ENCODE data around the gene H6PD. TPM values are rescaled to one million over a fixed set of nuclear protein-coding genes. Genes with fewer than 3 reads are reported as not detected.
A peak's percentile ranks its signal among the peaks of the same experiment; 100 is the strongest.

H6PD gene
- total RNA-seq, 4 donors from 2014 or later = 37.3 to 65.1 (median 44.4) TPM

DNA sequence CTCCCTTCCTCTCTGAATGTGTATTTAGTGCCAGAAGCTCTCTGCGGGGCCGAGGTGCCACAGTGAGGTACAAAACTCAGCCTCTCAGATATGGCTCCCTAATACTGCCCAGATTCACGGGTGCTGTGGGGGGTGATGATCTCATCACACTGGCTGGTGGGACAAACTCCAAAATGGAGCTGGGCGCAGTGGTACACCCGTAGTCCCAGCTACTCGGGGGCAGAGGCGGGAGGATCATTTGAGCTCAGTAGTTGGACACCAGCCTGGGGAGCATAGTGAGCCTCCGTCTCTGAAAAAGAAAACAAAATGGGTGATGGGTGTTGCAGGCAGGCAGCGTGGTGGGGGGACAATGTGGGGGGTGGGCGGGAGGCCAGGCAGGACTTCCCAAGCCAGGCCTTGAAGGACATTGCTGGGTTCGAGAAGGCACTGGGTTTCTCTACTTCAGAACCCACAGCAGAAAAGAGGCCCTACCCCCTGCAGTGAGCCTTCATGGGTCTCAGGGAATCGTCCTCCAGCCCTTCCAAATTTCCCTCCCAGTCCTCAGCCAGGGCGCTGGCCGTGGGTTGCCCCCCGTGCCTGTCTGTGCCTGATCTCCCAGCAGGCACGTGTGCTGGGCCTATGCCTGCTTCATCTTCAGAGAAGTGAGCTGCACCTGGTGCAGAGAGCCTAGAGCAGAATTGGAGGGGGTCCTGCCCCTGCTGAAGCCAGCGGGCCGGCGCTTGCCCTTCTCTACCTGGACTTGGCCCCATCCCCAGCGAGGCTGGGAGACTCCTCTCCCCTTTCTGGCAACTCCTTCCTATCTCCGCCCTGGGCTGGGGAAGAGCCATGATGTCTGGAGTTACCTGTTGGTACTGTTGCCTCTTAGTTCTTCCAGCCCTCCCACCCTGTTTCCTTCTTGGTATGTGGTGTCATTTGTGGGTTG lies 14.0 kb downstream of the H6PD start:
- peaks cover 0 to 10% of the 10 kb centered on the region in 2 donors for H3K36me3 ChIP-seq
- H3K27ac ChIP-seq = peak overlapping the region; percentile 86 to 99 (median 92)
- intact Hi-C loops (cut with DNase I; ENCODE audit: low total_unique reads) = no loop called here

DNA sequence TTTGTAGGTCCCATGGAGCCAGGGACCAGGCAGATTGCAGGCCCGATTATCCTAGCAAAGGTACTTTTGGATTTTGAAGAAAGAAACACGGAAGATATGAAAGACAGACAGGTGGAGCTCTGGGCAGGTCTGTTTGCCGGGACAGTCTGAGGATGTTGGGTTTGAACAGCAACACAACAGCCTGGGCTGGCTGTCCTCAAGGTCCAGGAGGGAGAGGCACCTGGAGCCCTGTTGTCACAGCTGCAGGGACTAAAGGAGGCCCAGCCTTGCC lies 14.6 kb downstream of the H6PD start:
- ATAC-seq (no peak), DNase-seq (no peak)
- intact Hi-C loops (cut with DNase I; ENCODE audit: low total_unique reads) (no loop called here), in situ Hi-C loops (cut with MboI; ENCODE audit: low sequenced_read_pairs in 4 of 4) (no loop called here)
- H3K36me3 ChIP-seq = peaks cover 0 to 10% of the 10 kb centered on the region in 2 donors
- no peaks in the 10 kb centered on the region for H3K9me3 ChIP-seq
- H3K27me3 ChIP-seq = no peaks in the 10 kb centered on the region
- H3K4me3 ChIP-seq = peak overlapping the region in 1 of 4 donors; percentile 35
- TF ChIP-seq POLR2A (IDR thresholded peaks at IDR 0.05) (no peak), CTCF (IDR thresholded peaks at IDR 0.05 in 4 of 5, conservative IDR thresholded peaks at IDR 0.05 in 1 of 5) (no peak)
- peak overlapping the region; percentile 86 to 99 (median 92) for H3K27ac ChIP-seq
- H3K4me1 ChIP-seq = peaks cover 94 to 98% of the 10 kb centered on the region in 2 donors

More for the DNA sequence above, 14.0 kb downstream of the H6PD start:
- H3K9me3 ChIP-seq = no peaks in the 10 kb centered on the region
- peak overlapping the region in 2 of 4 donors; percentile 18 to 35 for H3K4me3 ChIP-seq
- DNase-seq (peak; percentile 28 to 66), ATAC-seq (peak in 1 of 2 donors; percentile 4)
- in situ Hi-C loops (cut with MboI; ENCODE audit: low sequenced_read_pairs in 4 of 4) = no loop called here
- no peaks in the 10 kb centered on the region for H3K27me3 ChIP-seq
- H3K4me1 ChIP-seq = peaks cover 94 to 98% of the 10 kb centered on the region in 2 donors
- TF ChIP-seq POLR2A (IDR thresholded peaks at IDR 0.05) (no peak), CTCF (IDR thresholded peaks at IDR 0.05 in 4 of 5, conservative IDR thresholded peaks at IDR 0.05 in 1 of 5) (no peak)

DNA sequence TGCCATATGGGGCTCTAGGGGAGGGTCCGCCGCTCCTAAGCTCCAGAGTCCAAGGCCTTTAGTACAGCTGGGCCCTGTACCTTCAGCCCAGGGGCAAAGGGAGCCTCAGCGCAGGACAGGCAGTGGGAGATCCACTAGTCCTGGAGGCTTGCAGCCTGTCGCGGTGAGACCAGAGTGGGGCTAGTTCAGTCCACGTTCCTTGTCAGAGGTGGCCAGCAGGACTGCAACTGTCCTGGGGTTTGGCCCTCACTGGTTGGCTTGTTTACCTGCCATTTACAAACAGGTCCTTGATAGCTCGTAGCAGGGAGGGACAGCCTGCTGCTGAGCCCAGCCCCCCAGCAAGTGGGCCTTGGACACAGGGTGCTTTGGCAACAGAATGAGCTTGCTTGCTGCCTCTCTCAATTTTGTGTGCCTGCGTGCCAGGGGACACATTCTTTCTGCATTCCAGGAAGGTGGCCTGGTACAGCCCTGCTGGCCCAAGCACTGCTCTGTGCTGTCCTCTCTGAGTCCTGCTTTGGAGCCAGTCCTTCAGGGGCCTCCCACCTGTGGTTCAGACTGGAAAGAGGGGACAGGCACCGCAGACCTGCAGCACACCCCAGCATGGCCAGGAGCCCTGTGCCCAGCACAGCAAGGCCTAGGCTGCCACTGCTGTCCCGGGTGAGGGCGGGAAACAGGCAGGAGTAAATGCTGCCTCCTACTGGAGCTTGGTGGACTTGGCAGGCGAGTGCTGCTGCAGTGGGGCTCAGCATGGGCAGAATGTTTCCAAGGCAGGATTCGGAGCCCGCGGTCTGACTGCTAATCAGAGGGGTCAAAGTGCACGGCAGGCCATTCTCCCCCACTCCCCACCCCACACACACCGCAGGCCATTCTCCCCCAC lies 15.2 kb downstream of the H6PD start:
- TF ChIP-seq CTCF (IDR thresholded peaks at IDR 0.05 in 4 of 5, conservative IDR thresholded peaks at IDR 0.05 in 1 of 5) (peak in 4 of 5 experiments; percentile 46 to 84 (median 78)), POLR2A (IDR thresholded peaks at IDR 0.05) (peak in 1 of 2 donors; percentile 13)
- intact Hi-C loops (cut with DNase I; ENCODE audit: low total_unique reads) = loop anchor here (1.0 to 10.0 kb wide), 2 partner anchors 15 to 965 kb away; partner anchors contain the start of genes H6PD and KIF1B
- no peaks in the 10 kb centered on the region for H3K27me3 ChIP-seq
- H3K4me3 ChIP-seq = peak overlapping the region in 3 of 4 donors; percentile 2 to 39 (median 35)
- peak overlapping the region; percentile 86 to 99 (median 92) for H3K27ac ChIP-seq
- in situ Hi-C loops (cut with MboI; ENCODE audit: low sequenced_read_pairs in 4 of 4) = no loop called here
- ATAC-seq = peak; percentile 21 to 22
- peaks cover 0 to 10% of the 10 kb centered on the region in 2 donors for H3K36me3 ChIP-seq
- peak; percentile 79 to 90 for DNase-seq
- no peaks in the 10 kb centered on the region for H3K9me3 ChIP-seq
- H3K4me1 ChIP-seq = peaks cover 88 to 94% of the 10 kb centered on the region in 2 donors

DNA sequence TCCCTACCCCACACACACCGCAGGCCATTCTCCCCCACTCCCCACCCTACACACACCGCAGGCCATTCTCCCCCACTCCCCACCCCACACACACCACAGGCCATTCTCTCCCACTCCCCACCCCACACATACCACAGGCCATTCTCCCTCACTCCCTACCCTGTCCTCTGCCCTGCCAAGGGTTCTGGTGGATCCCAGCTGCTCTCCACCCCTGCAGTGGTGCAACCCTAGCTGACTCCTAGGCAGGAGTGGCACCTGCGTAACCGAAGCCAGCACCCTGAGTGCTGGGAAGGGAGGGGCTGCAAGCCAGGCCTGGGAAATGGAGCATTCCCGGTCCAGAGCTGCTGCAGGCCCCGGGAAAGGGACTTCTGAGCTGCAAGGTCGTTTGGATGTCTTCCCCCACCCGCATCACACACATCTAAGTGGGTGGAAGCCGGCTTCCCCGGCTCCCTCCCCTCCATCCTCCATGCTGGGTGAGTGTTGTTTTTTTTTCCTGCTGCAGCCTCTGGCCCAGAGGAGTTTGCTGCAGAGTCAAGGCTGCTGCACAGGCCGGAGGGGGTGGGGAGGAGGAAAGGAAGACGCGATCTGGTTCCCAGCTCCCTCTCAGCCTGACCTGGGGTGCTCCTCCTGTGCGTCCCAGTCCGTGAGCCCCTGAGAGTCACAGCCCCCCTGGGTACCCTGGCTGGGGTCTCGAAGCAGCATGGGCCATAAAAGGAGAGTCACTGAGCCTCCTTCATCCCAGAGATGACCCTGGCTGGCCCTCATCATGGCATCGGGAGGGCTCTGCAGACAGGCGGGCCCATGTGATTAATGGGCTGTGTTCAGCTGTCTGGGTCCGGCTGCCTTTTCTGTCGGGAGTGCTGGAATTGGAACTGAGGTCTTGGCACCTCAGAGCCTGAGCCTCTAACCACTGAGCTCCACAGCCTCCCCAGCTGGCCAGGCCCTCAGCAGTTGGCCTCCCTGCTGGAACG lies 16.1 kb downstream of the H6PD start:
- H3K4me1 ChIP-seq = peaks cover 81 to 85% of the 10 kb centered on the region in 2 donors
- peak overlapping the region; percentile 1 to 39 (median 28) for H3K4me3 ChIP-seq
- in situ Hi-C loops (cut with MboI; ENCODE audit: low sequenced_read_pairs in 4 of 4) = no loop called here

More for the DNA sequence above, 16.1 kb downstream of the H6PD start:
- no peaks in the 10 kb centered on the region for H3K27me3 ChIP-seq
- peaks cover 0 to 10% of the 10 kb centered on the region in 2 donors for H3K36me3 ChIP-seq
- intact Hi-C loops (cut with DNase I; ENCODE audit: low total_unique reads) = loop anchor here (1.0 to 10.0 kb wide), 2 partner anchors 16 to 964 kb away; partner anchors contain the start of genes H6PD and KIF1B
- peak; percentile 68 to 88 for DNase-seq
- peak in 1 of 2 donors; percentile 32 for TF ChIP-seq POLR2A (IDR thresholded peaks at IDR 0.05)
- TF ChIP-seq CTCF (IDR thresholded peaks at IDR 0.05 in 4 of 5, conservative IDR thresholded peaks at IDR 0.05 in 1 of 5) = no peak
- H3K9me3 ChIP-seq = no peaks in the 10 kb centered on the region
- ATAC-seq = peak; percentile 7 to 39
- H3K27ac ChIP-seq = peak overlapping the region; percentile 86 to 99 (median 92)

All from gastrocnemius medialis (tissue), 4 donors.